HEK293T (cell line): ENCODE results near the gene RAVER2.

Experiments used
- CTCF ChIA-PET: fragments of 350-600 bp; formaldehyde crosslinking; extraction: SDS; loops from one replicate; lab custom pipeline; 2021; ENCODE audit warnings: antibody characterized with exemption, inconsistent platforms; lab: Yijun Ruan, JAX
- POLR2A ChIA-PET: fragments of 350-600 bp; formaldehyde crosslinking; extraction: SDS; loops from one replicate; lab custom pipeline; 2020; ENCODE audit warnings: antibody characterized with exemption, inconsistent platforms; lab: Yijun Ruan, JAX
- DNase-seq: peaks from one replicate; pipeline ENCODE4 v3.0.0; 2012; ENCODE audit warnings: mixed read lengths; ENCODE audit errors: extremely low spot score
- ARNT ChIP-seq: fragments of 450-650 bp; IDR thresholded peaks from 2 replicates; pipeline ENCODE4 v1.6.1; 2017; ENCODE audit warnings: mild to moderate bottlenecking
- BHLHE40 ChIP-seq: fragments of 450-650 bp; IDR thresholded peaks from 2 replicates; pipeline ENCODE4 v1.6.1; 2016; ENCODE audit warnings: mild to moderate bottlenecking, moderate library complexity, borderline replicate concordance
- CTBP1 ChIP-seq: fragments of 450-650 bp; IDR thresholded peaks from 2 replicates; pipeline ENCODE4 v1.6.1; 2016; ENCODE audit warnings: borderline replicate concordance
- ELF4 ChIP-seq: fragments of 450-650 bp; IDR thresholded peaks from 2 replicates; pipeline ENCODE4 v1.6.1; 2017; ENCODE audit warnings: antibody characterized with exemption
- FOXA1 ChIP-seq: fragments of 450-650 bp; IDR thresholded peaks from 2 replicates; pipeline ENCODE4 v1.6.1; 2016; ENCODE audit warnings: mild to moderate bottlenecking
- FOXK2 ChIP-seq: fragments of 450-650 bp; IDR thresholded peaks from 2 replicates; pipeline ENCODE4 v1.6.1; 2016; ENCODE audit warnings: mild to moderate bottlenecking
- FOXM1 ChIP-seq: fragments of 450-650 bp; IDR thresholded peaks from 2 replicates; pipeline ENCODE4 v1.6.1; 2017; ENCODE audit warnings: mild to moderate bottlenecking, borderline replicate concordance
- HDGF ChIP-seq: fragments of 450-650 bp; IDR thresholded peaks from 2 replicates; pipeline ENCODE4 v1.6.1; 2017; ENCODE audit warnings: antibody characterized with exemption, borderline replicate concordance
- L3MBTL2 ChIP-seq: fragments of 450-650 bp; conservative IDR thresholded peaks from 2 replicates; pipeline ENCODE4 v1.6.1; 2016; ENCODE audit warnings: mild to moderate bottlenecking
- LEF1 ChIP-seq: fragments of 450-650 bp; IDR thresholded peaks from 2 replicates; pipeline ENCODE4 v1.6.1; 2017; ENCODE audit warnings: mild to moderate bottlenecking, borderline replicate concordance
- NFRKB ChIP-seq: fragments of 450-650 bp; IDR thresholded peaks from 2 replicates; pipeline ENCODE4 v1.6.1; 2016; ENCODE audit warnings: mild to moderate bottlenecking, moderate library complexity
- PKNOX1 ChIP-seq: fragments of 450-650 bp; IDR thresholded peaks from 2 replicates; pipeline ENCODE4 v1.6.1; 2016
- SP1 ChIP-seq: fragments of 450-650 bp; IDR thresholded peaks from 2 replicates; pipeline ENCODE4 v1.6.1; 2017
- SUZ12 ChIP-seq: fragments of 450-650 bp; IDR thresholded peaks from 2 replicates; pipeline ENCODE4 v1.6.1; 2016; ENCODE audit warnings: mild to moderate bottlenecking
- TARDBP ChIP-seq: fragments of 450-650 bp; IDR thresholded peaks from 2 replicates; pipeline ENCODE4 v1.6.1; 2016
- ZNF384 ChIP-seq: fragments of 450-650 bp; IDR thresholded peaks from 2 replicates; pipeline ENCODE4 v1.6.1; 2016

The RAVER2 gene

GRCh38 chr1:64872067-64872466, 127.2 kb downstream of the RAVER2 start:
- TF ChIP-seq FOXA1 (no peak), L3MBTL2 (no peak), SUZ12 (no peak), FOXM1 (no peak), CTBP1 (no peak), SP1 (no peak), FOXK2 (no peak), HDGF (no peak), NFRKB (no peak), PKNOX1 (no peak), ZNF384 (no peak), LEF1 (no peak), TARDBP (no peak), BHLHE40 (no peak), ELF4 (no peak)
- POLR2A ChIA-PET, result no interaction called here
- no peak for DNase-seq
- CTCF ChIA-PET, result no interaction called here

- POLR2A ChIA-PET, result no interaction called here
- TF ChIP-seq PKNOX1, result peak; percentile 19; the same call in 1 of the 2 replicates
- TF ChIP-seq FOXM1, result no peak
- CTCF ChIA-PET, result no interaction called here
- no peak for DNase-seq
Measured at GRCh38 chr1:64873576-64873975, 128.7 kb downstream of the RAVER2 start.

- CTCF ChIA-PET, result interaction anchor here (0.6 kb wide), 1 partner anchor 186 kb away, joined by 4 read pairs; no protein-coding TSS in a partner anchor
- DNase-seq, result no peak
- TF ChIP-seq ZNF384 (no peak), ELF4 (no peak), FOXK2 (no peak), ARNT (no peak), SUZ12 (no peak), FOXM1 (no peak), BHLHE40 (no peak), NFRKB (no peak), FOXA1 (no peak), L3MBTL2 (no peak), LEF1 (no peak), TARDBP (no peak), CTBP1 (no peak), HDGF (no peak), PKNOX1 (no peak), SP1 (no peak)
- POLR2A ChIA-PET, result no interaction called here
Measured at GRCh38 chr1:64874666-64875065, 129.8 kb downstream of the RAVER2 start.

GRCh38 chr1:64875101-64875500, 130.2 kb downstream of the RAVER2 start:
- no peak for TF ChIP-seq FOXK2
- no peak for TF ChIP-seq CTBP1
- no peak for TF ChIP-seq ELF4
- TF ChIP-seq FOXM1, result no peak
- no peak for TF ChIP-seq PKNOX1
- no peak for TF ChIP-seq LEF1
- TF ChIP-seq TARDBP, result no peak
- TF ChIP-seq NFRKB, result no peak
- TF ChIP-seq BHLHE40, result no peak
- TF ChIP-seq FOXA1, result no peak
- no peak for TF ChIP-seq HDGF
- no peak for TF ChIP-seq ARNT
- no peak for TF ChIP-seq SP1
- TF ChIP-seq SUZ12, result no peak
- TF ChIP-seq ZNF384, result no peak
- no peak for TF ChIP-seq L3MBTL2
- no peak for DNase-seq
- ChIA-PET CTCF (interaction anchor here (0.6 kb wide), 2 partner anchors 9 to 185 kb away, joined by 4 read pairs; no protein-coding TSS in a partner anchor), POLR2A (no interaction called here)

GRCh38 chr1:64875606-64876005, 130.7 kb downstream of the RAVER2 start:
- POLR2A ChIA-PET, result no interaction called here
- TF ChIP-seq ELF4 (no peak), FOXM1 (no peak), SUZ12 (no peak), CTBP1 (no peak), TARDBP (no peak), LEF1 (no peak), HDGF (no peak), ARNT (no peak), FOXK2 (no peak), PKNOX1 (no peak), FOXA1 (no peak), SP1 (no peak), L3MBTL2 (no peak), NFRKB (no peak), BHLHE40 (no peak), ZNF384 (no peak)
- DNase-seq, result no peak
- CTCF ChIA-PET, result interaction anchor here (0.6 kb wide), 1 partner anchor 9 kb away, joined by 4 read pairs; no protein-coding TSS in a partner anchor
